Body of pancreas (tissue), 4 donors: ENCODE results near the gene WDR37.

Source experiments
- POLR2A ChIP-seq, 3 donors: fragments of 450-650 bp; IDR thresholded peaks; one replicate each; pipeline ENCODE4 v1.6.1; 2016; ENCODE audit warnings: antibody characterized with exemption in 3 of 3, mild to moderate bottlenecking in 2 of 3
- TF ChIP-seq, protein P1 (sequence below), 7 experiments: fragments of 450-650 bp in 4 of 7; fragments of 200-600 bp in 3 of 7; sonication (generic) in 3 of 7; IDR thresholded peaks; one replicate each; pipeline ENCODE4 v1.5.1; 2016 to 2019; ENCODE audit warnings: antibody characterized with exemption in 7 of 7

DNA sequence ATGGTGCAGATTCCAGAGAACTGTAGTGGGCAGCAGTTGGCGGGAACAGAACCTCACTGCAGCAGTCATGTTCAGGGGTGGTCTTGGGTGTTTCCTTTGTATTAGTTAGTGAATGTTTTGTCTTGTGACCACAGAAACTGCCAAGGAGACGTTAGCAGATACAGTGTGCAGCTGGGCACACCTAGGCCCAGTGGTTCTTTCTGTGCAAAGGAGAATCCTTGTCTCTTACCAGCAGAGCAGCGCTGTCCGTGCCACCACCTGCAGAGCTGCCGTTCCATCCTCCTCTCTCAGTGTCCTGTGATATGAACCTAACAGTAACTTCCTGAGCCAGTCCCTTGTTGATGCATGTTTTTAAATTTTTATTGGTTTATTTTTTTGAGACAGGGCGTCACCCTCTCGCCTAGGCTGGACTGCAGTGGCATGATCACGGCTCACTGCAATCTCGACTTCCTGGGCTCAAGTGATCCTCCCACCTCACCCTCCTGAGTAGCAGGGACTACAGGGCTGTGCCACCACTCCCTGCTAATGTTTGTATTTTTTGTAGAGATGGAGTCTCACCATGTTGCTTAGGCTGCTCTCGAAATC lies 60.6 kb downstream of the WDR37 start:
- TF ChIP-seq, protein P1, sequence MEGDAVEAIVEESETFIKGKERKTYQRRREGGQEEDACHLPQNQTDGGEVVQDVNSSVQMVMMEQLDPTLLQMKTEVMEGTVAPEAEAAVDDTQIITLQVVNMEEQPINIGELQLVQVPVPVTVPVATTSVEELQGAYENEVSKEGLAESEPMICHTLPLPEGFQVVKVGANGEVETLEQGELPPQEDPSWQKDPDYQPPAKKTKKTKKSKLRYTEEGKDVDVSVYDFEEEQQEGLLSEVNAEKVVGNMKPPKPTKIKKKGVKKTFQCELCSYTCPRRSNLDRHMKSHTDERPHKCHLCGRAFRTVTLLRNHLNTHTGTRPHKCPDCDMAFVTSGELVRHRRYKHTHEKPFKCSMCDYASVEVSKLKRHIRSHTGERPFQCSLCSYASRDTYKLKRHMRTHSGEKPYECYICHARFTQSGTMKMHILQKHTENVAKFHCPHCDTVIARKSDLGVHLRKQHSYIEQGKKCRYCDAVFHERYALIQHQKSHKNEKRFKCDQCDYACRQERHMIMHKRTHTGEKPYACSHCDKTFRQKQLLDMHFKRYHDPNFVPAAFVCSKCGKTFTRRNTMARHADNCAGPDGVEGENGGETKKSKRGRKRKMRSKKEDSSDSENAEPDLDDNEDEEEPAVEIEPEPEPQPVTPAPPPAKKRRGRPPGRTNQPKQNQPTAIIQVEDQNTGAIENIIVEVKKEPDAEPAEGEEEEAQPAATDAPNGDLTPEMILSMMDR (IDR thresholded peaks at IDR 0.05) = no peak
- TF ChIP-seq POLR2A (IDR thresholded peaks at IDR 0.05) = no peak
